K562 (cell line): ENCODE results near the gene MBP. TPM values are rescaled to one million over a fixed set of nuclear protein-coding genes. Genes with fewer than 3 reads are reported as not detected.

Source experiments
- HMGN3 ChIP-seq: IDR thresholded peaks from 2 replicates; pipeline ENCODE4 v1.6.1; 2011; ENCODE audit warnings: borderline replicate concordance, low read depth, mild to moderate bottlenecking, mixed read lengths, low read length; ENCODE audit not compliant: insufficient read length; ENCODE audit errors: extremely low read depth
- MCM2 ChIP-seq: fragments of 450-650 bp; IDR thresholded peaks from 2 replicates; pipeline ENCODE4 v1.6.1; 2017; ENCODE audit warnings: low read depth, mild to moderate bottlenecking
- ZBED1 ChIP-seq: IDR thresholded peaks from 2 replicates; pipeline ENCODE4 v1.6.1; 2014
- polyA plus RNA-seq, 8 experiments: library from polyadenylated mRNA; depleted of rRNA in 4 of 8; stranded (reverse) in 5 of 8; unstranded in 3 of 8; fragments of >200 nt; fragmentation: Nextera tagmentation in 2 of 8; fragmentation: Illumina TruSeq in 1 of 8; extraction: Ambion mirVana in 2 of 8; extraction: Trizol in 1 of 8; gene quantifications; 2 replicates each; pipeline versions ENCODE4 v1.2.1 to v1.2.3, GENCODE V29; 2011 to 2014; ENCODE audit warnings: inconsistent platforms in 1 of 8, missing spikeins in 1 of 8
- total RNA-seq, 7 experiments: library from RNA; depleted of rRNA in 6 of 7; stranded (reverse); fragments of >200 nt in 6 of 7; fragmentation: Illumina TruSeq in 2 of 7; extraction: Trizol in 2 of 7; gene quantifications; 2 replicates each; pipeline versions ENCODE4 v1.2.1 to v1.2.3, GENCODE V29; 2011 to 2021; ENCODE audit warnings: low replicate concordance in 1 of 7
- TF ChIP-seq, protein P1 (sequence below), 2 experiments: fragments of 450-650 bp; formaldehyde crosslinking in 1 of 2; IDR thresholded peaks; 2 replicates each; pipeline versions ENCODE4 v1.4.0 to v1.6.1; 2014 to 2020; ENCODE audit warnings: mild to moderate bottlenecking in 2 of 2, borderline replicate concordance in 1 of 2, low read depth in 1 of 2
- TF ChIP-seq, protein P2 (sequence below): sonication (generic); formaldehyde crosslinking; IDR thresholded peaks from 2 replicates; pipeline ENCODE4 v1.8.1; 2023; ENCODE audit warnings: mild to moderate bottlenecking, missing genetic modification reagents

The MBP gene
- total and polyA plus RNA-seq, 9 of the 15 experiments (the other 6 are each of a cell fraction or from before 2014, with no cell fraction given): 0.09 TPM; not detected in 8

DNA sequence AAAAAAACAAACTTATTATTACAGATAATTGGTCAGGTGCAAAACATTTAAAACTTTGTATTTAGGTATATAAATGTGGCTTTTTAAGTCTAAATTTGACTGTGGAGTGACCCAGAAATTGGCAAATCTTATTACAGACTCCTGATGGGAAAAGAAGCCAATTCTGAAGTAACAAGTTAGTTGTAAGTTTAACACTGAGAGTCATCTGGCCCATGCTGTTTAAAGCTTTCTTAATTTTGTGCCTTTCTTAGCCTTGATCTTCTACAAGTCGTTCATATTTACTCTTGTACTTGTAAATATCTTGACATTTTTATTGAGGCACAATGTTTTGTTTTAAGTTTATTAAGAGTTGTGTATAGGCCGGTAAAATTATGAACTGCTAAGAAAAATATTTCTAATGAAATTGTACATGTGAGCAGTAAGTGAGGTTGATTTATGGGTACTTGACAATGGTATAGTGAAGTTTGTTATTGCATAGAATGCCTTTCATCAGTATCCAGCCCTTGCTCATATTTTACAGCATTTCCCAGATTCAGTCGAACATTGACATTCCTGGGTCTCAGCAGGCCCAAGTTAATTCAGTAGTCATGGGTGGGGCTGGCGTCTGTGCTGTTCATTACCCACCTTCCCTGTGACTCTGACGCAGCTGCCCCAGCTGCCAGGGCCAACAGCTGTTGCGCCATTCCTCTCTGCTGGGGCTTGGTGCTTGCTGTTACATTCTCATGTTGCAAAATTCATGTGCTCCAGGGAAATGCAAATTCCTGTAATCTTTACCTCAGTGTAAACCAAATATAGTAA is 188.8 kb downstream of the MBP start (continued):
- TF ChIP-seq, protein P1, sequence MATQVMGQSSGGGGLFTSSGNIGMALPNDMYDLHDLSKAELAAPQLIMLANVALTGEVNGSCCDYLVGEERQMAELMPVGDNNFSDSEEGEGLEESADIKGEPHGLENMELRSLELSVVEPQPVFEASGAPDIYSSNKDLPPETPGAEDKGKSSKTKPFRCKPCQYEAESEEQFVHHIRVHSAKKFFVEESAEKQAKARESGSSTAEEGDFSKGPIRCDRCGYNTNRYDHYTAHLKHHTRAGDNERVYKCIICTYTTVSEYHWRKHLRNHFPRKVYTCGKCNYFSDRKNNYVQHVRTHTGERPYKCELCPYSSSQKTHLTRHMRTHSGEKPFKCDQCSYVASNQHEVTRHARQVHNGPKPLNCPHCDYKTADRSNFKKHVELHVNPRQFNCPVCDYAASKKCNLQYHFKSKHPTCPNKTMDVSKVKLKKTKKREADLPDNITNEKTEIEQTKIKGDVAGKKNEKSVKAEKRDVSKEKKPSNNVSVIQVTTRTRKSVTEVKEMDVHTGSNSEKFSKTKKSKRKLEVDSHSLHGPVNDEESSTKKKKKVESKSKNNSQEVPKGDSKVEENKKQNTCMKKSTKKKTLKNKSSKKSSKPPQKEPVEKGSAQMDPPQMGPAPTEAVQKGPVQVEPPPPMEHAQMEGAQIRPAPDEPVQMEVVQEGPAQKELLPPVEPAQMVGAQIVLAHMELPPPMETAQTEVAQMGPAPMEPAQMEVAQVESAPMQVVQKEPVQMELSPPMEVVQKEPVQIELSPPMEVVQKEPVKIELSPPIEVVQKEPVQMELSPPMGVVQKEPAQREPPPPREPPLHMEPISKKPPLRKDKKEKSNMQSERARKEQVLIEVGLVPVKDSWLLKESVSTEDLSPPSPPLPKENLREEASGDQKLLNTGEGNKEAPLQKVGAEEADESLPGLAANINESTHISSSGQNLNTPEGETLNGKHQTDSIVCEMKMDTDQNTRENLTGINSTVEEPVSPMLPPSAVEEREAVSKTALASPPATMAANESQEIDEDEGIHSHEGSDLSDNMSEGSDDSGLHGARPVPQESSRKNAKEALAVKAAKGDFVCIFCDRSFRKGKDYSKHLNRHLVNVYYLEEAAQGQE (IDR thresholded peaks at IDR 0.05; ENCODE audit: borderline replicate concordance): no peak
- TF ChIP-seq, protein P1 (CRISPR knock-in tag; IDR thresholded peaks at IDR 0.05; ENCODE audit: low read depth): no peak
- TF ChIP-seq, protein P2, sequence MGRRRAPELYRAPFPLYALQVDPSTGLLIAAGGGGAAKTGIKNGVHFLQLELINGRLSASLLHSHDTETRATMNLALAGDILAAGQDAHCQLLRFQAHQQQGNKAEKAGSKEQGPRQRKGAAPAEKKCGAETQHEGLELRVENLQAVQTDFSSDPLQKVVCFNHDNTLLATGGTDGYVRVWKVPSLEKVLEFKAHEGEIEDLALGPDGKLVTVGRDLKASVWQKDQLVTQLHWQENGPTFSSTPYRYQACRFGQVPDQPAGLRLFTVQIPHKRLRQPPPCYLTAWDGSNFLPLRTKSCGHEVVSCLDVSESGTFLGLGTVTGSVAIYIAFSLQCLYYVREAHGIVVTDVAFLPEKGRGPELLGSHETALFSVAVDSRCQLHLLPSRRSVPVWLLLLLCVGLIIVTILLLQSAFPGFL (CRISPR knock-in tag): no peak
- no peak for TF ChIP-seq HMGN3
- no peak for TF ChIP-seq ZBED1
- no peak for TF ChIP-seq MCM2
